Mesothelial cell of epicardium (in vitro differentiated cells): ENCODE measurements around the gene RBMS1. TPM values are rescaled to one million over a fixed set of nuclear protein-coding genes. Genes with fewer than 3 reads are reported as not detected.

Experiments used
- DNase-seq, 2 experiments: peaks; one replicate each; pipeline ENCODE4 v3.0.0; 2021; ENCODE audit warnings: low spot score in 2 of 2; ENCODE audit not compliant: unreplicated experiment in 2 of 2
- H3K27ac Mint-ChIP-seq: 2 replicates; pipeline ENCODE4 v1.8.0; 2021; ENCODE audit warnings: mixed read lengths
- H3K27me3 Mint-ChIP-seq: 2 replicates; pipeline ENCODE4 v1.8.0; 2021; ENCODE audit warnings: low read depth, mixed read lengths
- H3K36me3 Mint-ChIP-seq: 2 replicates; pipeline ENCODE4 v1.8.0; 2021; ENCODE audit warnings: mixed read lengths
- H3K4me1 Mint-ChIP-seq: 2 replicates; pipeline ENCODE4 v1.8.0; 2021; ENCODE audit warnings: mixed read lengths
- H3K4me3 Mint-ChIP-seq: 2 replicates; pipeline ENCODE4 v1.8.0; 2021; ENCODE audit warnings: mild to moderate bottlenecking, moderate library complexity, mixed read lengths
- H3K9me3 Mint-ChIP-seq: 2 replicates; pipeline ENCODE4 v1.8.0; 2021; ENCODE audit warnings: mixed read lengths
- total RNA-seq: library from RNA; stranded (reverse); gene quantifications from 3 replicates; pipeline ENCODE4 v1.2.1, GENCODE V29; 2021
- TF ChIP-seq, protein P1 (sequence below): fragments of 200-600 bp; sonication (generic); IDR thresholded peaks from one replicate; pipeline ENCODE4 v1.5.0; 2021; ENCODE audit warnings: antibody characterized with exemption; ENCODE audit not compliant: unreplicated experiment

RBMS1 gene
- total RNA-seq, 1 donor from 2014 or later, result 128 TPM

DNA sequence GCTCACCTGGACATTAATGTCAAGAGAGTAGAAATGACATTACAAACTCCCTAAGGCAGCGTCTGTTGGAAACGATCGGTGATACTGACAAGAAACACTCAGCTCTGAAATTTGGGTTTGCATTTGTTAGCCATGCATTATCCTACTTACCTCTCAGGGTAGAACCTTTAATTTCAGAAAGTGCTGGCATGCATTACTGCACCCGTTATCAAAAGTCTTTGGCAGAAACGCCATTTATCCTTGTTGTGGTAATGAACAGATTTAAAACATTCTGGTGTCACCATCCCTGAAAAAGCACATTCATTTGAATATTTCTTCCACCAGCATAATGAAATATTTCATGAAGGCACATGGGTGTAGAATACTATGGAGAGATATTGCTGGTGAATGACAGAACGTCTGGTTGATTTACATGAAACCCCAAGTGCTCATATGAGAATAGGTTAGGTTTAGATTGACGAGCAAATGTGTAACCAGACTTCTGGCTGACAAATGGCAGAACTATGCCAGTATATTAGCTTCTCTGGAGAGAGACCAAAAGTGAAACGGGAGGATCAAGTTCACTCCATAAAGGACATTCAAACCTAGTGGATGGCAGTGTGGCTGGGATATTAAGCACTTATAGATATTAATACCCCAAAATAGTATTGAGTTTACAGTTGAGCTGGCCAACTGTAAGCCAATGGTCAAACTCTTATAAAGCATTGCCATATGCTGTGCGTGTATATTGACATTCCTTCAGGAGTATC, 240.0 kb downstream of the RBMS1 start:
- no peak overlapping the region for H3K27ac Mint-ChIP-seq

DNA sequence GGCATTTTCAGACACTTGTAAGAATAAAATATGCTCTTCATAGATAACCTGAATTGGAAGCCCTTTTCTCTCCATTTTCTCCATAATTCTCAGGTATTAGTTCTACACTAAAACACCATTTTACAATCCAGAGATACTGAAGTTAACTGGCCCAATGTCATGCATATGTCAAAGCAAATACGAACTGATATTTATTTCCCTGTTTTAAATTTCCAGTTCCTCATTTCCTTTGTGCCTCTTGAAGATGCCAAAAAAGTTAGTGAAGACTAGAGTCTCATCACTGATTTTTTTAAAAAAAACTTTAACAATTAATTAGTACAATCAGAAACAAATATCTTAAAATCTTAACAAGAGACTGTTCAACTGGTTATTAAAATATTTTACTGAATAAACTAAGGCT, 240.7 kb downstream of the RBMS1 start:
- TF ChIP-seq, protein P1, sequence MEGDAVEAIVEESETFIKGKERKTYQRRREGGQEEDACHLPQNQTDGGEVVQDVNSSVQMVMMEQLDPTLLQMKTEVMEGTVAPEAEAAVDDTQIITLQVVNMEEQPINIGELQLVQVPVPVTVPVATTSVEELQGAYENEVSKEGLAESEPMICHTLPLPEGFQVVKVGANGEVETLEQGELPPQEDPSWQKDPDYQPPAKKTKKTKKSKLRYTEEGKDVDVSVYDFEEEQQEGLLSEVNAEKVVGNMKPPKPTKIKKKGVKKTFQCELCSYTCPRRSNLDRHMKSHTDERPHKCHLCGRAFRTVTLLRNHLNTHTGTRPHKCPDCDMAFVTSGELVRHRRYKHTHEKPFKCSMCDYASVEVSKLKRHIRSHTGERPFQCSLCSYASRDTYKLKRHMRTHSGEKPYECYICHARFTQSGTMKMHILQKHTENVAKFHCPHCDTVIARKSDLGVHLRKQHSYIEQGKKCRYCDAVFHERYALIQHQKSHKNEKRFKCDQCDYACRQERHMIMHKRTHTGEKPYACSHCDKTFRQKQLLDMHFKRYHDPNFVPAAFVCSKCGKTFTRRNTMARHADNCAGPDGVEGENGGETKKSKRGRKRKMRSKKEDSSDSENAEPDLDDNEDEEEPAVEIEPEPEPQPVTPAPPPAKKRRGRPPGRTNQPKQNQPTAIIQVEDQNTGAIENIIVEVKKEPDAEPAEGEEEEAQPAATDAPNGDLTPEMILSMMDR, result no peak
- Mint-ChIP-seq H3K27me3 (no peaks in the 10 kb centered on the region), H3K27ac (no peak overlapping the region), H3K9me3 (no peaks in the 10 kb centered on the region), H3K4me3 (no peak overlapping the region), H3K4me1 (peaks cover 39% of the 10 kb centered on the region), H3K36me3 (no peaks in the 10 kb centered on the region)
- no peak for DNase-seq

More for the DNA sequence above, 240.0 kb downstream of the RBMS1 start:
- Mint-ChIP-seq H3K4me3 (no peak overlapping the region), H3K36me3 (no peaks in the 10 kb centered on the region), H3K9me3 (no peaks in the 10 kb centered on the region), H3K27me3 (no peaks in the 10 kb centered on the region), H3K4me1 (peaks cover 39% of the 10 kb centered on the region)
- TF ChIP-seq, protein P1, result no peak
- DNase-seq, result no peak

DNA sequence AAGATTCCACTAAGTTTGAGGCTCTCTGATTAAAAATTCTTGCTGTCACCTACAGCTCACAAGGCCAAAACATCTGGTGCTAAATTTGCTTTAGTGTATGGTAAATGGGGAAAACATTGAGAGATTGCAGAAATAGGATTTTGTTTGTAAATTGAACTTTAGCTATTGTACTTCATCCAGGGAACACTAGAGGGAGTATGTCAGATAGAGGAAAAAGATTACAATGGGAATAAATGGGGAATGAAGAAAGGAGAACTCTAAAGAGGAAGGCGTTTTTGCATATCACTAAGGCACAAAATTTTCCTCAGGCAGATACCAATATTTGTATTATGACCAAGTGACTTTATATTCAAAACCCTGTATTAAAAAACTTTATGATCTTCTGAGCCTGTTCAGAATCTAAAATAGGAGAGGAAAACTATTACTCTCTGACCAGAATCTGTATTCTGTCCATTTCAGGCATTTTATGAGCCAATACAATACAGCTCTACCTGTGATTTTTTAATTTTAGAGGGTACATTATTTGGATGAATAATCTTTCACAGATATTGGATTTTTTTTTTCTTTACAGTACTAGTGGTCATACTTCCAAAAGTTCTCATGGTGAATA, 241.2 kb downstream of the RBMS1 start:
- Mint-ChIP-seq H3K27me3 (no peaks in the 10 kb centered on the region), H3K27ac (no peak overlapping the region), H3K9me3 (no peaks in the 10 kb centered on the region), H3K4me3 (no peak overlapping the region), H3K36me3 (no peaks in the 10 kb centered on the region), H3K4me1 (peaks cover 35% of the 10 kb centered on the region)
- TF ChIP-seq, protein P1, result peak; percentile 79
- no peak for DNase-seq

GRCh38 chr2:160251569-160251968, 242.0 kb downstream of the RBMS1 start:
- Mint-ChIP-seq H3K27ac (no peak overlapping the region), H3K27me3 (no peaks in the 10 kb centered on the region)
- TF ChIP-seq, protein P1, result no peak

GRCh38 chr2:160249876-160250275, 243.7 kb downstream of the RBMS1 start:
- Mint-ChIP-seq H3K36me3 (no peaks in the 10 kb centered on the region), H3K27ac (no peak overlapping the region), H3K27me3 (no peaks in the 10 kb centered on the region), H3K4me3 (no peak overlapping the region), H3K9me3 (no peaks in the 10 kb centered on the region), H3K4me1 (peaks cover 26% of the 10 kb centered on the region)
- no peak for DNase-seq
- TF ChIP-seq, protein P1, result no peak

More at GRCh38 chr2:160251569-160251968, 242.0 kb downstream of the RBMS1 start:
- DNase-seq, result no peak
- Mint-ChIP-seq H3K9me3 (no peaks in the 10 kb centered on the region), H3K4me1 (peaks cover 31% of the 10 kb centered on the region), H3K36me3 (no peaks in the 10 kb centered on the region), H3K4me3 (no peak overlapping the region)
